GM19099 (cell line): Measurements from ENCODE around the gene CCDC6.

Experiments used
- POLR2A ChIP-seq: IDR thresholded peaks from 3 replicates; pipeline ENCODE4 v1.6.1; 2011; ENCODE audit warnings: low read depth; ENCODE audit not compliant: insufficient read length; ENCODE audit errors: extremely low read depth

CCDC6 gene

GRCh38 chr10:59844436-59844835, 61.9 kb downstream of the CCDC6 start:
- TF ChIP-seq POLR2A: no peak

GRCh38 chr10:59843748-59844147, 62.6 kb downstream of the CCDC6 start:
- no peak for TF ChIP-seq POLR2A

- no peak for TF ChIP-seq POLR2A
Measured at GRCh38 chr10:59839576-59839975, 66.8 kb downstream of the CCDC6 start.

- no peak for TF ChIP-seq POLR2A
Measured at GRCh38 chr10:59838085-59838789, 68.1 kb downstream of the CCDC6 start.

- TF ChIP-seq POLR2A: no peak
Measured at GRCh38 chr10:59833810-59834209, 72.5 kb downstream of the CCDC6 start.

GRCh38 chr10:59832506-59832905, 73.8 kb downstream of the CCDC6 start:
- TF ChIP-seq POLR2A: no peak

GRCh38 chr10:59831658-59832503, 74.5 kb downstream of the CCDC6 start:
- no peak for TF ChIP-seq POLR2A

- TF ChIP-seq POLR2A: no peak
Measured at GRCh38 chr10:59830601-59831259, 75.6 kb downstream of the CCDC6 start.

- no peak for TF ChIP-seq POLR2A
Measured at GRCh38 chr10:59829601-59830000, 76.8 kb downstream of the CCDC6 start.

GRCh38 chr10:59829024-59829423, 77.3 kb downstream of the CCDC6 start:
- no peak for TF ChIP-seq POLR2A

- no peak for TF ChIP-seq POLR2A
Measured at GRCh38 chr10:59825932-59826331, 80.4 kb downstream of the CCDC6 start.

- no peak for TF ChIP-seq POLR2A
Measured at GRCh38 chr10:59823751-59824150, 82.6 kb downstream of the CCDC6 start.

GRCh38 chr10:59823111-59823510, 83.2 kb downstream of the CCDC6 start:
- TF ChIP-seq POLR2A: no peak

- no peak for TF ChIP-seq POLR2A
Measured at GRCh38 chr10:59820471-59820870, 85.9 kb downstream of the CCDC6 start.

GRCh38 chr10:59819683-59820082, 86.7 kb downstream of the CCDC6 start:
- no peak for TF ChIP-seq POLR2A

- no peak for TF ChIP-seq POLR2A
Measured at GRCh38 chr10:59819265-59819664, 87.1 kb downstream of the CCDC6 start.
